SK-N-SH treated with all-trans-retinoic acid at 6 μM for 48 hours (cell line): ENCODE measurements around the gene KCNK3.

Experiments
- ATAC-seq: fragments of 200-7000 bp; cut with Tn5 transposase; 3 replicates; pipeline ENCODE4 v1.9.1; 2020; ENCODE audit warnings: mild to moderate bottlenecking, moderate library complexity
- ARNTL ChIP-seq: fragments of 450-650 bp; formaldehyde crosslinking; IDR thresholded peaks from 2 replicates; pipeline ENCODE4 v1.5.0; 2020; ENCODE audit warnings: low read depth, mild to moderate bottlenecking, moderate library complexity, borderline replicate concordance
- BACH2 ChIP-seq: fragments of 250-450 bp; sonication (Bioruptor Pico); IDR thresholded peaks from 2 replicates; pipeline ENCODE4 v1.9.0; 2021; ENCODE audit warnings: mild to moderate bottlenecking, borderline replicate concordance
- CSDC2 ChIP-seq: fragments of 250-450 bp; sonication (Bioruptor Pico); IDR thresholded peaks from 2 replicates; pipeline ENCODE4 v1.5.0; 2020; ENCODE audit warnings: mild to moderate bottlenecking, moderate library complexity
- ESRRG ChIP-seq: fragments of 250-450 bp; sonication (Bioruptor Pico); IDR thresholded peaks from 2 replicates; pipeline ENCODE4 v1.6.1; 2021; ENCODE audit warnings: mild to moderate bottlenecking
- GLIS3 ChIP-seq: fragments of 250-450 bp; sonication (Bioruptor Pico); IDR thresholded peaks from 2 replicates; pipeline ENCODE4 v1.5.0; 2020; ENCODE audit warnings: mild to moderate bottlenecking, moderate library complexity
- ISL1 ChIP-seq: fragments of 250-450 bp; sonication (Bioruptor Pico); IDR thresholded peaks from 2 replicates; pipeline ENCODE4 v2.1.2; 2022; ENCODE audit warnings: mild to moderate bottlenecking, moderate library complexity
- OSR1 ChIP-seq: fragments of 250-450 bp; sonication (Bioruptor Pico); IDR thresholded peaks from 2 replicates; pipeline ENCODE4 v1.8.0; 2022; ENCODE audit warnings: moderate library complexity, mild to moderate bottlenecking, inconsistent platforms
- PPARA ChIP-seq: fragments of 250-450 bp; sonication (Bioruptor Pico); IDR thresholded peaks from 2 replicates; pipeline ENCODE4 v1.5.0; 2020; ENCODE audit warnings: mild to moderate bottlenecking, borderline replicate concordance
- RARB ChIP-seq: fragments of 250-450 bp; sonication (Bioruptor Pico); IDR thresholded peaks from 2 replicates; pipeline ENCODE4 v1.8.0; 2021; ENCODE audit warnings: mild to moderate bottlenecking, moderate library complexity
- SNAI2 ChIP-seq: fragments of 250-450 bp; sonication (Bioruptor Pico); IDR thresholded peaks from 2 replicates; pipeline ENCODE4 v1.5.0; 2020; ENCODE audit warnings: mild to moderate bottlenecking, moderate library complexity
- TCF4 ChIP-seq: fragments of 250-450 bp; sonication (Bioruptor Pico); IDR thresholded peaks from 2 replicates; pipeline ENCODE4 v1.8.0; 2021; ENCODE audit warnings: mild to moderate bottlenecking, moderate library complexity, borderline replicate concordance
- ZC3H10 ChIP-seq: fragments of 250-450 bp; sonication (Bioruptor Pico); IDR thresholded peaks from 2 replicates; pipeline ENCODE4 v1.5.1; 2021; ENCODE audit warnings: mild to moderate bottlenecking, moderate library complexity
- ZFP3 ChIP-seq: fragments of 250-450 bp; sonication (Bioruptor Pico); IDR thresholded peaks from 2 replicates; pipeline ENCODE4 v1.5.0; 2020; ENCODE audit warnings: mild to moderate bottlenecking, moderate library complexity
- ZFP30 ChIP-seq: fragments of 450-650 bp; formaldehyde crosslinking; IDR thresholded peaks from 2 replicates; pipeline ENCODE4 v1.5.0; 2022; ENCODE audit warnings: mild to moderate bottlenecking, moderate library complexity
- ZNF565 ChIP-seq: fragments of 450-650 bp; formaldehyde crosslinking; conservative IDR thresholded peaks from 2 replicates; pipeline ENCODE4 v1.5.0; 2020; ENCODE audit warnings: low read depth, mild to moderate bottlenecking, moderate library complexity
- ZNF8 ChIP-seq: fragments of 450-650 bp; formaldehyde crosslinking; IDR thresholded peaks from 2 replicates; pipeline ENCODE4 v1.5.0; 2020; ENCODE audit warnings: mild to moderate bottlenecking, moderate library complexity
- TF ChIP-seq, protein P1 (sequence below): fragments of 250-450 bp; sonication (Bioruptor Pico); IDR thresholded peaks from 2 replicates; pipeline ENCODE4 v1.8.0; 2020; ENCODE audit warnings: mild to moderate bottlenecking, moderate library complexity, borderline replicate concordance
- TF ChIP-seq, protein P2 (sequence below): fragments of 250-450 bp; sonication (Bioruptor Pico); IDR thresholded peaks from 2 replicates; pipeline ENCODE4 v1.5.1; 2021; ENCODE audit warnings: mild to moderate bottlenecking, moderate library complexity
- TF ChIP-seq, protein P3 (sequence below): fragments of 250-450 bp; sonication (Bioruptor Pico); IDR thresholded peaks from 2 replicates; pipeline ENCODE4 v1.5.0; 2020; ENCODE audit warnings: mild to moderate bottlenecking, moderate library complexity
- TF ChIP-seq, protein P4 (sequence below): fragments of 250-450 bp; sonication (Bioruptor Pico); IDR thresholded peaks from 2 replicates; pipeline ENCODE4 v1.8.0; 2021; ENCODE audit warnings: low read depth, mild to moderate bottlenecking, moderate library complexity, borderline replicate concordance
- TF ChIP-seq, protein P5 (sequence below): fragments of 250-450 bp; sonication (Bioruptor Pico); IDR thresholded peaks from 2 replicates; pipeline ENCODE4 v1.5.1; 2020; ENCODE audit warnings: low read depth, mild to moderate bottlenecking, moderate library complexity

KCNK3 gene

DNA sequence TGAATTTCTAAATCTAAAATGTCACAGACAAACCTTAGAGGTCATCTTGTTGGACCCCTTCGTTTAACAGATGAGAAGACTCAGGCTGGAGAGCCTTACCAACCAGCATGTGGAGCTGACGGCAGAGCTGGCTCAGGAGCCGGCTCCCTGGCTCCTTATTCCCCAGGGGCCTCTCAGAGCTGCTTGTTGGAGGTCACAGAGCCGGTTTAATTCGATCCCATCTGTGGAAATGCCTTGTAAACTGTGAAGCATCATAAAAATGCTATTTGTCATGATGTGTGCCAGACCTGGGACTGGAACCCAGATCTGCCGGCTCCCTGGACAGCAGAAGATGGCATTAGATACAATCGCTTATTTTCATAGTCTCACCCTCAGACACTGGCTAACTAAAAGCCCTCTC is 43.2 kb upstream of the KCNK3 start:
- TF ChIP-seq GLIS3 (no peak), ZFP30 (CRISPR knock-in tag) (no peak), ARNTL (CRISPR knock-in tag) (no peak), ZFP3 (CRISPR knock-in tag) (no peak), RARB (no peak)
- TF ChIP-seq, protein P1, sequence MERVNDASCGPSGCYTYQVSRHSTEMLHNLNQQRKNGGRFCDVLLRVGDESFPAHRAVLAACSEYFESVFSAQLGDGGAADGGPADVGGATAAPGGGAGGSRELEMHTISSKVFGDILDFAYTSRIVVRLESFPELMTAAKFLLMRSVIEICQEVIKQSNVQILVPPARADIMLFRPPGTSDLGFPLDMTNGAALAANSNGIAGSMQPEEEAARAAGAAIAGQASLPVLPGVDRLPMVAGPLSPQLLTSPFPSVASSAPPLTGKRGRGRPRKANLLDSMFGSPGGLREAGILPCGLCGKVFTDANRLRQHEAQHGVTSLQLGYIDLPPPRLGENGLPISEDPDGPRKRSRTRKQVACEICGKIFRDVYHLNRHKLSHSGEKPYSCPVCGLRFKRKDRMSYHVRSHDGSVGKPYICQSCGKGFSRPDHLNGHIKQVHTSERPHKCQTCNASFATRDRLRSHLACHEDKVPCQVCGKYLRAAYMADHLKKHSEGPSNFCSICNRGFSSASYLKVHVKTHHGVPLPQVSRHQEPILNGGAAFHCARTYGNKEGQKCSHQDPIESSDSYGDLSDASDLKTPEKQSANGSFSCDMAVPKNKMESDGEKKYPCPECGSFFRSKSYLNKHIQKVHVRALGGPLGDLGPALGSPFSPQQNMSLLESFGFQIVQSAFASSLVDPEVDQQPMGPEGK (CRISPR knock-in tag), result no peak

DNA sequence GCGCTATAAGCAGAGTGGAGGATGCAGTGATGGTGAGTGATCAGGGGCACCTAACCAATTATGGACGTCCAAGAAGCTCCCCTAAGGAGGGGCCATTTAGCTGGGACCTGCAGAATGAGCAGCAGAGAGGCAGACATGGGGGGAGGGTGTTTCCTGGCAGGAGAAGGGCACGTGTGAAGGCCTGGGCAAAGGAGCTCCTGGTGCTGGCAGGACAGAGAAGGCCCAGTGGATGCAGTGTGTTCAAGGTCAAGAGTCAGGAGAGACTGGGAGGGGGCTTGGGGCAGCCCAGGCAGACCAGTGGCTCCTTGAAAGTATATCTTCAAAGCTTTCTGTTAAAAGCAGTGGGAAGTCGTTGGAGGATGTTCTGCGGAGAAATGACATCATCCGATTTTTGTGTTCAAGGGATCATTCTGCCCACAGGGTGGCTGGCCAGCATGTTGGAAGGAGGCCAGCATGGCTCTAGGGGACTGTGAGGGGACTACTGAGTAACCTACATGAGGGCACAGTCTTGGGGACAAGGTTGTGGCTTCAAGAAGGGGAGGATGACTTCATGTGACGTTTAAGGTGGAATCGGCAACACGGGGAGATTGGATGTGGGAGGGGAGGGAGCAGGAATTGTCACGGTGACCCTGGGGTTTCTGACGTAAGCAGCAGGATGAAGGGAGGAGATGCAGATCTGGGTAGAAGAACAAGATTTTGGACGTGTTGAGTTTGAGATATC is 42.4 kb upstream of the KCNK3 start:
- TF ChIP-seq RARB, result no peak
- TF ChIP-seq TCF4 (CRISPR knock-in tag), result no peak
- no peak for TF ChIP-seq PPARA (CRISPR knock-in tag)
- TF ChIP-seq, protein P2, sequence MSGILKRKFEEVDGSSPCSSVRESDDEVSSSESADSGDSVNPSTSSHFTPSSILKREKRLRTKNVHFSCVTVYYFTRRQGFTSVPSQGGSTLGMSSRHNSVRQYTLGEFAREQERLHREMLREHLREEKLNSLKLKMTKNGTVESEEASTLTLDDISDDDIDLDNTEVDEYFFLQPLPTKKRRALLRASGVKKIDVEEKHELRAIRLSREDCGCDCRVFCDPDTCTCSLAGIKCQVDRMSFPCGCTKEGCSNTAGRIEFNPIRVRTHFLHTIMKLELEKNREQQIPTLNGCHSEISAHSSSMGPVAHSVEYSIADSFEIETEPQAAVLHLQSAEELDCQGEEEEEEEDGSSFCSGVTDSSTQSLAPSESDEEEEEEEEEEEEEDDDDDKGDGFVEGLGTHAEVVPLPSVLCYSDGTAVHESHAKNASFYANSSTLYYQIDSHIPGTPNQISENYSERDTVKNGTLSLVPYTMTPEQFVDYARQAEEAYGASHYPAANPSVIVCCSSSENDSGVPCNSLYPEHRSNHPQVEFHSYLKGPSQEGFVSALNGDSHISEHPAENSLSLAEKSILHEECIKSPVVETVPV (CRISPR knock-in tag), result no peak
- TF ChIP-seq, protein P3, sequence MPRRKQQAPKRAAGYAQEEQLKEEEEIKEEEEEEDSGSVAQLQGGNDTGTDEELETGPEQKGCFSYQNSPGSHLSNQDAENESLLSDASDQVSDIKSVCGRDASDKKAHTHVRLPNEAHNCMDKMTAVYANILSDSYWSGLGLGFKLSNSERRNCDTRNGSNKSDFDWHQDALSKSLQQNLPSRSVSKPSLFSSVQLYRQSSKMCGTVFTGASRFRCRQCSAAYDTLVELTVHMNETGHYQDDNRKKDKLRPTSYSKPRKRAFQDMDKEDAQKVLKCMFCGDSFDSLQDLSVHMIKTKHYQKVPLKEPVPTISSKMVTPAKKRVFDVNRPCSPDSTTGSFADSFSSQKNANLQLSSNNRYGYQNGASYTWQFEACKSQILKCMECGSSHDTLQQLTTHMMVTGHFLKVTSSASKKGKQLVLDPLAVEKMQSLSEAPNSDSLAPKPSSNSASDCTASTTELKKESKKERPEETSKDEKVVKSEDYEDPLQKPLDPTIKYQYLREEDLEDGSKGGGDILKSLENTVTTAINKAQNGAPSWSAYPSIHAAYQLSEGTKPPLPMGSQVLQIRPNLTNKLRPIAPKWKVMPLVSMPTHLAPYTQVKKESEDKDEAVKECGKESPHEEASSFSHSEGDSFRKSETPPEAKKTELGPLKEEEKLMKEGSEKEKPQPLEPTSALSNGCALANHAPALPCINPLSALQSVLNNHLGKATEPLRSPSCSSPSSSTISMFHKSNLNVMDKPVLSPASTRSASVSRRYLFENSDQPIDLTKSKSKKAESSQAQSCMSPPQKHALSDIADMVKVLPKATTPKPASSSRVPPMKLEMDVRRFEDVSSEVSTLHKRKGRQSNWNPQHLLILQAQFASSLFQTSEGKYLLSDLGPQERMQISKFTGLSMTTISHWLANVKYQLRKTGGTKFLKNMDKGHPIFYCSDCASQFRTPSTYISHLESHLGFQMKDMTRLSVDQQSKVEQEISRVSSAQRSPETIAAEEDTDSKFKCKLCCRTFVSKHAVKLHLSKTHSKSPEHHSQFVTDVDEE (CRISPR knock-in tag), result no peak
- no peak for TF ChIP-seq ESRRG
- TF ChIP-seq ISL1, result no peak
- TF ChIP-seq BACH2 (CRISPR knock-in tag), result no peak
- TF ChIP-seq ZNF8 (CRISPR knock-in tag), result no peak
- TF ChIP-seq GLIS3, result no peak
- TF ChIP-seq ARNTL (CRISPR knock-in tag), result no peak
- no peak for TF ChIP-seq ZFP3 (CRISPR knock-in tag)
- no peak for TF ChIP-seq SNAI2 (CRISPR knock-in tag)
- no peak for TF ChIP-seq ZC3H10 (CRISPR knock-in tag)
- TF ChIP-seq ZFP30 (CRISPR knock-in tag), result no peak
- no peak for TF ChIP-seq OSR1 (CRISPR knock-in tag)
- TF ChIP-seq ZNF565 (CRISPR knock-in tag), result no peak
- TF ChIP-seq, protein P4, sequence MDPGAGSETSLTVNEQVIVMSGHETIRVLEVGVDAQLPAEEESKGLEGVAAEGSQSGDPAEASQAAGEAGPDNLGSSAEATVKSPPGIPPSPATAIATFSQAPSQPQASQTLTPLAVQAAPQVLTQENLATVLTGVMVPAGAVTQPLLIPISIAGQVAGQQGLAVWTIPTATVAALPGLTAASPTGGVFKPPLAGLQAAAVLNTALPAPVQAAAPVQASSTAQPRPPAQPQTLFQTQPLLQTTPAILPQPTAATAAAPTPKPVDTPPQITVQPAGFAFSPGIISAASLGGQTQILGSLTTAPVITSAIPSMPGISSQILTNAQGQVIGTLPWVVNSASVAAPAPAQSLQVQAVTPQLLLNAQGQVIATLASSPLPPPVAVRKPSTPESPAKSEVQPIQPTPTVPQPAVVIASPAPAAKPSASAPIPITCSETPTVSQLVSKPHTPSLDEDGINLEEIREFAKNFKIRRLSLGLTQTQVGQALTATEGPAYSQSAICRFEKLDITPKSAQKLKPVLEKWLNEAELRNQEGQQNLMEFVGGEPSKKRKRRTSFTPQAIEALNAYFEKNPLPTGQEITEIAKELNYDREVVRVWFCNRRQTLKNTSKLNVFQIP (CRISPR knock-in tag), result no peak
- TF ChIP-seq, protein P5, sequence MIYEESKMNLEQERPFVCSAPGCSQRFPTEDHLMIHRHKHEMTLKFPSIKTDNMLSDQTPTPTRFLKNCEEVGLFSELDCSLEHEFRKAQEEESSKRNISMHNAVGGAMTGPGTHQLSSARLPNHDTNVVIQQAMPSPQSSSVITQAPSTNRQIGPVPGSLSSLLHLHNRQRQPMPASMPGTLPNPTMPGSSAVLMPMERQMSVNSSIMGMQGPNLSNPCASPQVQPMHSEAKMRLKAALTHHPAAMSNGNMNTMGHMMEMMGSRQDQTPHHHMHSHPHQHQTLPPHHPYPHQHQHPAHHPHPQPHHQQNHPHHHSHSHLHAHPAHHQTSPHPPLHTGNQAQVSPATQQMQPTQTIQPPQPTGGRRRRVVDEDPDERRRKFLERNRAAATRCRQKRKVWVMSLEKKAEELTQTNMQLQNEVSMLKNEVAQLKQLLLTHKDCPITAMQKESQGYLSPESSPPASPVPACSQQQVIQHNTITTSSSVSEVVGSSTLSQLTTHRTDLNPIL (CRISPR knock-in tag), result no peak
- no peak for TF ChIP-seq CSDC2 (CRISPR knock-in tag)
- TF ChIP-seq, all 23 proteins: peak for 0
- no peak for ATAC-seq

More for the DNA sequence above, 43.2 kb upstream of the KCNK3 start:
- ATAC-seq, result no peak
